ENCODE measurements around the gene MSL3B.
"Not testable (repeated sequence)": the region's sequence is repeated elsewhere in the genome, so short reads cannot be mapped to it uniquely, and the experiment has no call there.

The MSL3B gene

GRCh38 chr2:233905945-233906344, 37.8 kb upstream of the MSL3B start:
- no peaks in the 10 kb centered on the region for H3K36me3 ChIP-seq
- DNase-seq = no peak
- H3K27ac ChIP-seq (replicated peaks) = no peak overlapping the region
- intact Hi-C loops (cut with micrococcal nuclease) = no loop called here
- no peaks in the 10 kb centered on the region for H3K4me1 ChIP-seq
- TF ChIP-seq CTCF (IDR thresholded peaks at IDR 0.05; ENCODE audit: borderline replicate concordance) = no peak
- peaks cover 50% of the 10 kb centered on the region for H3K27me3 ChIP-seq (ENCODE audit: low read depth)
- H3K9me3 ChIP-seq (replicated peaks) = peaks cover 7% of the 10 kb centered on the region
- no peak overlapping the region for H3K4me3 ChIP-seq

GRCh38 chr2:233901884-233902283, 33.7 kb upstream of the MSL3B start:
- peaks cover 7% of the 10 kb centered on the region for H3K9me3 ChIP-seq (replicated peaks)
- no peaks in the 10 kb centered on the region for H3K36me3 ChIP-seq
- no peak for TF ChIP-seq CTCF (IDR thresholded peaks at IDR 0.05; ENCODE audit: borderline replicate concordance)
- peaks cover 59% of the 10 kb centered on the region for H3K27me3 ChIP-seq (ENCODE audit: low read depth)
- no peak overlapping the region for H3K27ac ChIP-seq (replicated peaks)
- intact Hi-C loops (cut with micrococcal nuclease) = no loop called here
- no peaks in the 10 kb centered on the region for H3K4me1 ChIP-seq
- DNase-seq = no peak
- H3K4me3 ChIP-seq = no peak overlapping the region

GRCh38 chr2:233901367-233901766, 33.2 kb upstream of the MSL3B start:
- Histone ChIP-seq H3K27me3 (ENCODE audit: low read depth) (peaks cover 59% of the 10 kb centered on the region), H3K27ac (replicated peaks) (no peak overlapping the region), H3K9me3 (replicated peaks) (peaks cover 7% of the 10 kb centered on the region), H3K4me3 (no peak overlapping the region), H3K36me3 (no peaks in the 10 kb centered on the region), H3K4me1 (no peaks in the 10 kb centered on the region)
- no peak for TF ChIP-seq CTCF (IDR thresholded peaks at IDR 0.05; ENCODE audit: borderline replicate concordance)
- no peak for DNase-seq
- intact Hi-C loops (cut with micrococcal nuclease) = no loop called here

- H3K36me3 ChIP-seq; H3K27ac ChIP-seq (replicated peaks); H3K9me3 ChIP-seq (replicated peaks); DNase-seq; H3K4me3 ChIP-seq; H3K4me1 ChIP-seq; intact Hi-C loops (cut with micrococcal nuclease): not testable (repeated sequence)
- H3K27me3 ChIP-seq (ENCODE audit: low read depth) = peaks cover 46% of the 10 kb centered on the region
Measured at GRCh38 chr2:233896253-233896652, 28.1 kb upstream of the MSL3B start.

GRCh38 chr2:233892793-233893192, 24.6 kb upstream of the MSL3B start:
- H3K4me1 ChIP-seq = no peaks in the 10 kb centered on the region
- H3K27ac ChIP-seq (replicated peaks) = no peak overlapping the region
- H3K27me3 ChIP-seq (ENCODE audit: low read depth) = peaks cover 52% of the 10 kb centered on the region
- no peak for DNase-seq
- no peak overlapping the region for H3K4me3 ChIP-seq
- intact Hi-C loops (cut with micrococcal nuclease) = no loop called here
- no peak for TF ChIP-seq CTCF (IDR thresholded peaks at IDR 0.05; ENCODE audit: borderline replicate concordance)
- H3K9me3 ChIP-seq (replicated peaks) = no peaks in the 10 kb centered on the region
- no peaks in the 10 kb centered on the region for H3K36me3 ChIP-seq

GRCh38 chr2:233882353-233882752, 14.2 kb upstream of the MSL3B start:
- DNase-seq = no peak

GRCh38 chr2:233872125-233872524, 3.9 kb upstream of the MSL3B start:
- peaks cover 64% of the 10 kb centered on the region for H3K27me3 ChIP-seq (ENCODE audit: low read depth)

More at GRCh38 chr2:233882353-233882752, 14.2 kb upstream of the MSL3B start:
- Histone ChIP-seq H3K27ac (replicated peaks) (no peak overlapping the region), H3K4me3 (no peak overlapping the region), H3K36me3 (no peaks in the 10 kb centered on the region), H3K27me3 (ENCODE audit: low read depth) (peaks cover 26% of the 10 kb centered on the region), H3K4me1 (no peaks in the 10 kb centered on the region), H3K9me3 (replicated peaks) (peaks cover 42% of the 10 kb centered on the region)
- intact Hi-C loops (cut with micrococcal nuclease) = no loop called here
- TF ChIP-seq CTCF (IDR thresholded peaks at IDR 0.05; ENCODE audit: borderline replicate concordance) = no peak

More at GRCh38 chr2:233872125-233872524, 3.9 kb upstream of the MSL3B start:
- H3K27ac ChIP-seq (replicated peaks); H3K4me3 ChIP-seq; DNase-seq; H3K36me3 ChIP-seq; H3K4me1 ChIP-seq; intact Hi-C loops (cut with micrococcal nuclease): not testable (repeated sequence)
- peaks cover 26% of the 10 kb centered on the region for H3K9me3 ChIP-seq (replicated peaks)

Measured in left ventricle myocardium inferior (tissue), 1 donor.